ENCODE results near the gene GIT1.

GIT1 gene

GRCh38 chr17:29579866-29580771 lies 9.3 kb downstream of the GIT1 start:
- H3K4me3 ChIP-seq (ENCODE audit: low read depth, low read length): no peak overlapping the region

GRCh38 chr17:29578626-29579485 lies 10.6 kb downstream of the GIT1 start:
- no peak overlapping the region for H3K4me3 ChIP-seq (ENCODE audit: low read depth, low read length)

DNA sequence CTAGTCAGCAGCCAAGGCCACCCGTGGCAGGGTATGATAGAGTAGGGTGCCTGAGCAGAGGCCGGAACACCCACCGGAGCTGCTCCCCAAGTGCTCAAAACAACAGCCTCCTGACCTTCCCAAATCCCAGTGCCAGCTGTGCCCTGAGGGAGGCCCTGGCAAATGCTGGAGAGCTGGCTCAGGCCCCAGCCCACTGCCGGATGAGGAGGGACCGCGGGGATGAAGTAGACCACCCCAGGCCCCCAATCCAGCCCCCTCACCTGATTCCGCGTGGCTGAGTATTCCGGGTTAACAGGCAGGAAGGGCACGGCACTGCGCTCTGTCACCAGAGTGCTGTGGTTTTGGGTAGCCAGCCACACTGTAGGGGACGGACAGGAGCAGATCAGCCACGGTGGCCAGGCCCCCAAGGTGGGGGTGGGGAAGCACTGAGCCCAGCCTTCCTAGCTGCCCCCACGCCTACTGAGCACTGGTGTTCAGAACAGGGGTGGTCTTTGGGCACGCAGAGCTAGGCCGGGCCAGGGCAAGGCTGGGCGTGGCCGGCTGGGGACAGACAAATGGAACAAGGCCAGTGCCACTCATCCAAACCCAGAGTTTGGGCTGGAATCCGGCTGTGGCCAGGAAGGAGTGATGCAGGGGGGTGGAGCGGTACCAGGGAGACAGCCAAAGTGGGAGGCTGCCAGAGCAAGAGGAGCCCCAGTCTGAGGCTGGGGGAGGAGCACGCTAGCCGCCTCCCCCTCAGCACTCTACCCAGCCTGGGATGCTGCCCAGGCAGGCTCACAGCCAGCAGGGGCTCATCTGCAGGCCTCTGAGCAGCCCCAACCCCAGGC lies 11.8 kb downstream of the GIT1 start:
- H3K4me3 ChIP-seq (ENCODE audit: low read depth, low read length): no peak overlapping the region

GRCh38 chr17:29577001-29577370 lies 12.5 kb downstream of the GIT1 start:
- no peak overlapping the region for H3K4me3 ChIP-seq (ENCODE audit: low read depth, low read length)

- no peak overlapping the region for H3K4me3 ChIP-seq (ENCODE audit: low read depth, low read length)
These were observed 13.0 kb downstream of the GIT1 start for GRCh38 chr17:29576214-29577000.

- no peak overlapping the region for H3K4me3 ChIP-seq (ENCODE audit: low read depth, low read length)
These were observed 13.8 kb downstream of the GIT1 start for GRCh38 chr17:29575511-29576213.

GRCh38 chr17:29574732-29575510 lies 14.5 kb downstream of the GIT1 start:
- no peak overlapping the region for H3K4me3 ChIP-seq (ENCODE audit: low read depth, low read length)

GRCh38 chr17:29573871-29574731 lies 15.3 kb downstream of the GIT1 start:
- no peak overlapping the region for H3K4me3 ChIP-seq (ENCODE audit: low read depth, low read length)

GRCh38 chr17:29573558-29573869 lies 15.9 kb downstream of the GIT1 start:
- no peak overlapping the region for H3K4me3 ChIP-seq (ENCODE audit: low read depth, low read length)

- H3K4me3 ChIP-seq (ENCODE audit: low read depth, low read length): no peak overlapping the region
These were observed 16.5 kb downstream of the GIT1 start for GRCh38 chr17:29572691-29573557.

DNA sequence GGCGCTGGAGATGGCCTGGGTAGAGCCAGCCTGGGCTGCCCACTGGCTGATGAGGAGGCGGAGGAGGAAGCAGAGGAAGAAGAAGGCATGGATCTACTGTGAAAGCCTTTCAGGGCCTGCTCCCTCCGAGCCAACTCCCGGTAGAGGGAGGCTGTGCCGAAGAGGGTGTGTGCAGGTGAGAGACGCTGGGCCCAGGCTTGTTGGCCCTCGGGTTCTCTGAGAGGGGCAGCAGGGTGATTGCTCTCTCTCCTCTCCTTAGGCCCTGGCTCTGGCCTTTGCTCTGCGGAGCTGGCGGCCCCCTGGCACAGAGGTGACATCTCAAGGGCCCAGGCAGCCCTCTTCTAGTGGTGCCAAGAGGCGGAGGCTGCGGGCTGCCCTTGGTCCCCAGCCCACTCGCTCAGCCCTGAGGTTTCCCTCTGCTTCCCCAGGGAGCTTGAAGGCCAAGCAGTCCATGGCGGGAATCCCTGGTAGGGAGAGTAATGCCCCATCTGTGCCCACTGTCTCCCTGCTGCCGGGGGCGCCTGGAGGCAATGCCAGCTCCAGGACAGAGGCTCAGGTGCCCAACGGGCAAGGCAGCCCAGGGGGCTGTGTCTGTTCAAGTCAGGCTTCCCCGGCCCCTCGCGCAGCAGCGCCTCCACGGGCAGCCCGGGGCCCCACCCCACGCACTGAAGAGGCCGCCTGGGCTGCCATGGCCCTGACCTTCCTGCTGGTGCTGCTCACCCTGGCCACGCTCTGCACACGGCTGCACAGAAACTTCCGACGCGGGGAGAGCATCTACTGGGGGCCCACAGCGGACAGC lies 17.4 kb downstream of the GIT1 start:
- no peak overlapping the region for H3K4me3 ChIP-seq (ENCODE audit: low read depth, low read length)

GRCh38 chr17:29571486-29571882 lies 18.0 kb downstream of the GIT1 start:
- H3K4me3 ChIP-seq (ENCODE audit: low read depth, low read length): no peak overlapping the region

GRCh38 chr17:29570521-29570920 lies 18.9 kb downstream of the GIT1 start:
- no peak overlapping the region for H3K4me3 ChIP-seq (ENCODE audit: low read depth, low read length)

- H3K4me3 ChIP-seq (ENCODE audit: low read depth, low read length): peak overlapping the region; percentile 72
These were observed 20.1 kb downstream of the GIT1 start for GRCh38 chr17:29569245-29569950.

GRCh38 chr17:29568331-29569244 lies 20.9 kb downstream of the GIT1 start, which contains the start of gene TP53I13:
Gene TP53I13, plus strand, starts transcription at chr17:29568701. Its CDS starts 58 bp downstream, at chr17:29568759.
- peak within 1 kb of the TSS; percentile 72 for H3K4me3 ChIP-seq (ENCODE audit: low read depth, low read length)

All from iPS-11a (cell line).